Dermis blood vessel endothelial cell (primary cell): Measurements from ENCODE around the gene NRF1. TPM values are rescaled to one million over a fixed set of nuclear protein-coding genes. Genes with fewer than 3 reads are reported as not detected.
"Not testable (repeated sequence)": the region's sequence is repeated elsewhere in the genome, so short reads cannot be mapped to it uniquely, and the experiment has no call there.

Experiments used
- DNase-seq: peaks from one replicate; pipeline ENCODE4 v3.0.0; 2010
- total RNA-seq: library from RNA; depleted of rRNA; stranded (reverse); fragments of >200 nt; gene quantifications from 2 replicates; pipeline ENCODE4 v1.2.3, GENCODE V29; 2014

NRF1 gene
- total RNA-seq = 18.9 and 20.2 TPM in 2 replicates

GRCh38 chr7:129611246-129612111 is at the start of gene NRF1:
Gene NRF1 (plus strand): TSS chr7:129611720. CDS start chr7:129657352, 45,632 bp downstream.
- DNase-seq = peak; percentile 95

DNA sequence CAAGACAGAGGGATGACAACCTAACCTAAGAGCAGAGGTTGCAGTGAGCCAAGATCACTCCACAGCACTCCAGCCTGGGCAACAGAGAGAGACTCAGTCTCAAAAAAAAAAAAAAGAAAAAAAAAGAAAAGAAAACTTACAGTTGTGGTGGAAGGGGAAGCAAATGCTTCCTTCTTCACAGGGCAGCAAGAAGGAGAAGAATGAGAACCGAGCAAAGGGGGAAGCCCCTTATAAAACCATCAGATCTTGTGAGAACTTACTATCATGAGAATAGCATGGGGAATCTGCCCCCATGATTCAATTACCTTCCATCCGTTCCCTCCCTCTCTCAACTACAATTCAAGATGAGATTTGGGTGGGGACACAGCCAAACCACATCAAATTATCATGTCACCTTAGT is 45.2 kb upstream of the NRF1 start:
- DNase-seq = not testable (repeated sequence)

DNA sequence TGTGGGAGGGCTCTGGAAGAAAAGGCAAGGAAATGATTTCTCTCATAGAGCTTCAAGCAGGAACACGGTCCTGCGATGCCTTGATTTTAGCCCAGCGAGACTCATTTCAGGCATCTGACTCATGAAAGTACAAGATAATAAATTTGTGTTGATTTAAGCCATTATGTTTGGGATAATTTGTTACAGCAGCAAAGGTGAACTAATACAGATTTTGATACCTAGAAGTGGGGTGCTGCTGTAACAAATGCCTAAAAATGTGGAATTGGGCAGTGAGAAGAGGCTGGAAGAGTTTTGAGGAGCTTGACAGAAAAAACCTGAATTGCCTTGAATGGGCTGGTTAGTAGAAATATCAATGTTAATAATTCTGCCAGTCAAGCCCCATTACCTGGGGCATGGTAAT is 44.1 kb upstream of the NRF1 start:
- no peak for DNase-seq

DNA sequence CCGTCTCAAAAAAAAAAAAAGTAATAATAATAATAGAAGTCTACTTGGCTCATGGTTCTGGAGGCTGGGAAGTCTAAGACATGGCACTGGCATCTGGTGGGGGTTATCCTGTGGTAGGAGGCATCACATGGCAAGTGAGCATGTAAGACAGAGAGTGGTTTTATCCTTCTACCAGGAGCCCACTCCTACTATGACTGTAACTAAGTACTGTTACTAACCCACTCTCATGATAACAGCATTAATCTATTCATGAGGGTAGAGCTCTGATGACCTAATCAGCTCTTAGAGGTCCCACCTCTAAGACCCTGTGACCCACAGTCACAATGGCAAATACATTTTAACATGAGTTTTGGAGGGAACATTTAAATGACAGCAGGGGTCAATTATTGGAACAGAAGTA is 43.3 kb upstream of the NRF1 start:
- DNase-seq = no peak

DNA sequence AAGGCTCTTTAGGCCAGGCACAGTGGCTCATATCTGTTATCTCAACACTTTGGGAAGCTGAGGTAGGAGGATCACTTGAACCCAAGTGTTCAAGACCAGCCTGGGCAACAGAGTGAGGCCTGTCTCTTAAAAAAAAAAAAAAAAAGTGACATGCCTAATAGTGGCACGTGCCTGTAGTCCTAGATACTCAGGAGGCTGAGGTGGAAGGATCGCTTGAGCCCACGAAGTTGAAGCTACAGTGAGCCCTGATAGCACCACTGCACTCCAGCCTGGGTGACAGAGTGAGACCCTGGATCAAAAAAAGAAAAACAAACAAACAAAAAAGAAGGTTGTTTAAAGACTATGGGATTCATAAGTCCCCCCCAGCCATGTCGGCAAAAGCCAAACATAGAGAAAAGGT is 42.2 kb upstream of the NRF1 start:
- DNase-seq = no peak

- DNase-seq = no peak
Observed at GRCh38 chr7:129569811-129570215, 41.7 kb upstream of the NRF1 start.

- DNase-seq = no peak
Observed at GRCh38 chr7:129571201-129571600, 40.3 kb upstream of the NRF1 start.

DNA sequence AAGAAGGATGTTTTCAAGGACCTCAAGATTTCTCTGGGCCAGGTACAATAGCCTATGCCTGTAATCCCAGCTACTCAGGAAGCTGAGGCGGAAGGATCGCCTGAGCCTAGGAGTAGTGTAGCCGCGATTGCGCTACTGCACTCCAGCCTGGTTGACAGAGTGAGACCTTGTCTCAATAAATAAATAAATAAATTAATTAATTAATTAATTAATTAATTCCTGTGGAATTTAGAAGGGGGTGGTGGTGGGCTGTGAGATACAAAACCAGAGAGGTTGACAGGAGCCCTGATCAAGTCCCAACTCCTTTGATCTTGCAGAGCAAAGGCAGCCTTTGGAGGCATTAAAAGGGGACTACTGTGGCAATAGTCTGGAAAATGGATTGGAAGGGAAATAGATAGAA is 39.3 kb upstream of the NRF1 start:
- no peak for DNase-seq

- DNase-seq = peak; percentile 89
Observed at GRCh38 chr7:129574487-129574886, 37.0 kb upstream of the NRF1 start.

DNA sequence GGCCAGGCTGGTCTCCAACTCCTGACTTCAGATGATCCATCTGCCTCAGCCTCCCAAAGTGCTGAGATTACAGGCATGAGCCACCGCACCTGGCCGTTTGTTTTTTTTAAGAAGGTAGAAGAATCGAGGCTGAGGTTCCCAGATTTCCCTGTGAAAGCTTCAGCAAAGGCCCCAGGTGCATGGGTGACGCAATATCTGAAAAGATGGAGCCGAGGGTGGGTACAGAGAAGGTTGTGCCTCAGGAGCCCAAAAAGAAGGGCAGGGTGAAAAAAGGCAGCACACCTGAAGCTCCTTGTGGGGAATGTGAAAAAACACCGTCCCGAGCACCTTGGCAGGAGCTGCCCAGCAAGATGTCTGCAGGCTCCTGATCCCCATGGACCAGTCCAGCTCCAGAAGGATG is 35.8 kb upstream of the NRF1 start:
- DNase-seq = no peak

DNA sequence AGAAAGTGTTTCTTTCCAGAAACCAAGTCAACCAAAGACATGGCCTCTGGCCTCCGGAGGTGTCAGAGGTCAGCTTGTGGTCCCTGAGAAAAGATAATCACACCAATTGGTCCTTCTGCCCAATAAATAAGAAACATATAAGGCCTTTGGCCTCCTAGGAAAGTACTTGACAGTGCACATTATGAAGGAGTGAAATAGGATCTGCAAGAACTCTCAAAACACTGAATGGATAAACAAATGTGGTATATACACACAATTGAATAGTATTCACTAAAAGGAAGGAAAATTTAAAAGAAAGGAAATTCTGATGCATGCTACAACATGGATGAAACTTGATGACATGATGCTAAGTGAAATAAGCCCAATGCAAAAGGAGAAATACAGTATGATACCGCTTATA is 35.4 kb upstream of the NRF1 start:
- DNase-seq = no peak

DNA sequence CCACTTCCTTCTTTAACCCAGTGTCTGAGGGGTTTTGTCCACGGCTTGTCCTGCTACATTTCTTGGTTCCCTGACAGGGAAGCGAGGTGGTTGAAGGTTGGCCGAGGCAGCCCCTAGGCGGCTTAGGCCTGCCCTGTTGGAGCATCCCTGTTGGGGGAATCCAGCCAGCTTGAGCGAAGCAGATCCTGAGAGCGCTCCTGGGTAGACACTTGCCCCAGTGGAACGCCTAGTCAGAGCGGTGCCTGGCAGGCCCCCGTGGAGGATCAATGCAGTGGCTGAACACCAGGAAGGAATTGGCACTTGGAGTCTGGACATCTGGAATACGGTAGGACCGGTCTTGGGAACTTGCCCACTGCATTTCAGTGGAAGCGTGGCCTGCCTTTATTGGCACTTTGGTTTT is 32.7 kb upstream of the NRF1 start:
- no peak for DNase-seq

DNA sequence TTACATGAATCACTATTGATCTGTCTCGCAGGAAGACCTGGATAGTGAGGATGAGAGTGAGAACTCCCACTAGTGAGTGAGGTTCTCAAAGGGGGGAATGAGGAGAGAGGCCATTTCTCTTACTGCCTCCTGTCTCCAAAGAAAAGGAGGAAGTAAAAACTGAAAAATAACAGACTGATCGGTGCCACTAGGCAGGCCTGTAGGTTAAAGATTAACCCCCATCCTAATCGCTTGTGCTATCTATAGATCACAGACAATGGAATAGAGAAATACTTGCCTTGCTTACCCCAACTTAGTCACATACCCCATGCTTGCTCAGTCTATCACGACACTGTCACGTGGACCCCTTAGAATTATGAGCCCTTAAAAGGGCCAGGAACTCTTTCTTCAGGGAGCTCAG is 25.3 kb upstream of the NRF1 start:
- not testable (repeated sequence) for DNase-seq

GRCh38 chr7:129588268-129588667 is 23.3 kb upstream of the NRF1 start:
- DNase-seq = no peak

DNA sequence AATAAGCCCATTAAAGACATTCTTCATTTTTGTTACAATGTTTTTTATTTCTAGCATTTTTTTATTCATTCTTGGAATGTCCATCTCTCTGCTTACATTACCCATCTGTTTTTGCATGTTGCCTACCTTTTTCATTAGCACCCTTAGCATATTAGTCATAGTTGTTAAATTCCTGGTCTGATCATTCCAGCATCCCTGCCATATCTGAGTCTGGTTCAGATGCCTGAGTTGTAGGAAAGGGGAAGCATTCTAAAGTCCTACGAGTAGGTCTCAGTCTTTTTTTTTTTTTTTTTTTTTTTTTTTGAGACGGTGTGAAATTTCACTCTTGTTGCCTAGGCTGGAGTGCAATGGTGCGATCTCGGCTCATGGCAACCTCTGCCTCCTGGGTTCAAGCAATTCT is 19.7 kb upstream of the NRF1 start:
- DNase-seq = no peak

- not testable (repeated sequence) for DNase-seq
Observed at GRCh38 chr7:129596386-129596785, 15.1 kb upstream of the NRF1 start.

DNA sequence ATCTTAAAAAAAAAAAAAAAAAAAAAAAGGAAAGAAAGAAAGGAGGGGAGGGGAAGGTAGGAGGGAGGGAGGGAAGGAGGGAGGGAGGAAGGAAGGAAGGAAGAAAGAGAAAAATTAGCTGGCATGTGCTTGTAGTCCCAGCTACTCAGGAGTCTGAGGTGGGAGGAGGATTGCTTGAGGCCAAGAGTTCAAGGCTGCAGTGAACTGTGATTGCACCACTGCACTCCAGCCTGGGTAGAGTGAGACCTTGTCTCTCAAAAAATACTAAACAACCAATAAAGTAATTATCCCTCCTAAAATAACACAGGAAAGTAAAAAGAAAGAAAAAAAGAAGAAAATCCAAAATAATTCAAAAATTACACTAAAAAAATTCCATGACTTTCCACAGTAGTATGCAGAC is 13.8 kb upstream of the NRF1 start:
- no peak for DNase-seq

- no peak for DNase-seq
Observed at GRCh38 chr7:129599174-129599573, 12.3 kb upstream of the NRF1 start.

- not testable (repeated sequence) for DNase-seq
Observed at GRCh38 chr7:129603594-129603993, 7.9 kb upstream of the NRF1 start.

- not testable (repeated sequence) for DNase-seq
Observed at GRCh38 chr7:129604021-129604420, 7.5 kb upstream of the NRF1 start.

GRCh38 chr7:129604713-129605437 is 6.6 kb upstream of the NRF1 start:
- DNase-seq = no peak

DNA sequence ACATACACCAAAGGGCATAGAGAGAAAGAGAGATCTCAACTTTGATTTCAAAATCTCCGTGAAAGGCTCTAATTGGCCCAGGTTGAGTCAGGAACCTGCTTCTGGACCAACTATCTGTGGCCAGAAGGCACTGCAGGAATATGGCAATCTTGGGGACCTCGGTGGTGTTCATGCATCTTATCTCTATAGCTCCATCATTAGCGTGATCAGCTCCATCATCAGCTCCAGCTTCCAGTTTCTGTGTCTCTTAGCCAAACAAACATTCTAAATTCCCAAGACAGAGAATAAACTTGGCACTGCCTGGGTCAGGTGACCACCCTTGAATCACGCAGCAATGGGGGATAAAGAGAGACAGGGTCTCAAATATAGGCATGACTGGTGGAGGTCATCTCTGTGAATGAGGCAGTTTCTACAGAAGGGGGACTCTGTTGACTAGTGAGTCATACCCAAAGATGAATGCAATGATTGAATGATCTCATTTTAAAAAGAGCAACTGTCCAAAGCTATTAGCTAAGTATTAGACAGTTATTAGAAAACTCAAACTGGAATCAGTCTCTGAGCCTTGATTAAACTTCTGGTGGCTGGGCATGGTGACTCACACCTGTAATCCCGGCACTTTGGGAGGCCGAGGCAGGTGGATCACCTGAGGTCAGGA is 5.4 kb upstream of the NRF1 start:
- DNase-seq = no peak

GRCh38 chr7:129606803-129607202 is 4.7 kb upstream of the NRF1 start:
- peak; percentile 17 for DNase-seq
